Measurements from ENCODE around the gene SMCP.
A peak's percentile ranks its signal among the peaks of the same experiment; 100 is the strongest.

SMCP gene, protein sequence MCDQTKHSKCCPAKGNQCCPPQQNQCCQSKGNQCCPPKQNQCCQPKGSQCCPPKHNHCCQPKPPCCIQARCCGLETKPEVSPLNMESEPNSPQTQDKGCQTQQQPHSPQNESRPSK
- total RNA-seq, result 0 reads per million in 2 experiments

DNA sequence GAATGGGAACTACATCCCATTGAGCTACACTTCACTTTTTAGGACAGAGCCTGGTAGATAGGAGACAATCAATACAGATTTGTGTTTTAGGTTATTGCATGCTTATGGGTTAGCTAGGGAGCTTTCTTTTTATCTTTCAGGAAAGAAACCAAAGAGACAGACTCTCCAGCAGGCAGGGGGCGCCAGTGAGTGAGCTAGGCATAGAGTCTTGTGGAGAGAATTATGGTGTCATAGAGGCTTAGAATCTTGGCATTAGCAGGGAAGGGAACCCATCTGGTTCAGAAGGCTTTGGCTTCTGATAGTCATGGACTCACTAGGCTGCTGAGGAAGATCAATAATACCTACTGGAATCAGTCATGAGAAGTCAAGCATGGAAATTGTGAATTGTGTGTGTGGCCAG is at the start of gene SMCP:
SMCP (plus strand) TSS at position 281 of the 400 bp plus-strand sequence. CDS start 6,101 bp downstream, outside the sequence.
- DNase-seq (ENCODE audit: low read depth), result no peak

DNA sequence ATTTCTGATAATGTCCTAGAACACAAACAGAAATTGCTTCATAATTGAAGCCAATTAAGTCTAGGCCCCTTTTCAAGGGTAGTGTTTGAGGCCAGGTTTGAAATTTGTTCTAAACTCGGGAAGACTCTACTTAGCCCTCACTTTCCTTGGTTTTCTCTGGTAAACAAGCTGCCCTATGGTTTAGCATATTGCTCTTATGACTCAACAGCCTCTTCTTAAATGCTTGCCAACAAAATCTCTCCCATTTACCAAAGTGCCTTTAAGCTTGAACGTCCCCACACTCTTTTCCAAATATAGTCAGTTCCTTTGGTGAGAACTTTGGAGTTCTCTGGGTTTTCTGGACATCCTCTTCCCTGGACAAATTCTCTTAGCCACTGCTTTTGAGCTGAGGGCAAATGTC is 41.3 kb upstream of the SMCP start:
- DNase-seq (ENCODE audit: low read depth), result no peak

DNA sequence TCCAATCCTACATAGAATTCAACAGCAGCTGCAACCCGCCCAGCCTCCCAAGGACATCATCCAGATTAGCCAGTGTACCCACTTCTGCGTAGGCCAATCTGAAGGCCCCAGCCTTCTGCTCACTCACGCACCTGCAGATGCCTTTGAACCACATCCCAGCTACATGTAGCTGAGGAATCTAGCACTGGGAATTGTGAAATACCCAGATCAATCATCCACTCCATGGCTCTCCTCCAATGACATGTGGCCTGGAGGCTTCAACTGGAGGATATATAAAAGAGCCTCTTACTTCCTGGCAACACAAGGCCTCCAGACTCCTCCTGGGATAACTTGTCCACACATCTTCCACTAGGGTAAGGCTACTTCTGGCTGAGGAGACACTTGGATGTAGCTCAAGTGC is 35.6 kb upstream of the SMCP start, which contains the start of gene LCE6A:
LCE6A (plus strand) TSS at position 301 of the 400 bp plus-strand sequence. CDS start 665 bp downstream, outside the sequence.
- DNase-seq (ENCODE audit: low read depth), result no peak

DNA sequence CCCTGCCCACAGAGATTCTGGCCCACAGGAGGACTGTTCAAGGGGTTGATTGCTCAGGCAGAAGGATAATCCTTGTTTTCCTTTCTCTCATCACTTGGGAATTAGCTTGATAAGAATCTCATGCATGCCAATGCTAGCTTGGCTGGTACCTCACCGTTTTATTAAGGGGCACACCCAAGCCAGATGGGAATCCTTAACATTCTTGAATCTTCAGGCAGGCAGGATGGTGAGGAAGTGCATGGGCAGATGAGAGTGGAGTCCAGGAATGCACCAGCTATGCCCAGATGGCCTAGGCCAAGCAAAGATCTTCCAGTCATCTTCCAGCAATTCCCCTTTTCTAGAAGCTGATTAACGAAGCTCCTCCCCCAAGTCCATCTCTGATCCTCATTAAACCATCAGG is 22.5 kb upstream of the SMCP start:
- DNase-seq (ENCODE audit: low read depth), result no peak

DNA sequence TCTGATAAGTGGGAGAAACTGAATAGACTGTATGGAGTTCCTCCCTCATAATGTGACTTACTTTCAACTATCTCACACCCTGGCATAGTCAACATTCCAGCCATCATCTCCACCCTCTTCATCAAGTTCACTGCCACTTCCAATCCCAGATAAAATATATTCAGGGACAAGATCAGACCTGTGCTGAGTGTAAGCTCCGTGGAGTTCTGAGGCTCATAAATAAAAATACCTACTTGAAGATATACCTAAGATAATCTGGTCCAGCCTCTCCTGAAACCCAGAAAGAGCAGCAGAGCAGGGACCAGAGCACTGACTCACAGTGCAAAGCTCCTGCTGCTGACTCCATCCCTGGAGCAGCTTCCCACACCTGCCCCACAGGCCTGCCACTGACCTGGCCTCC is 20.1 kb upstream of the SMCP start:
- no peak for DNase-seq (ENCODE audit: low read depth)

DNA sequence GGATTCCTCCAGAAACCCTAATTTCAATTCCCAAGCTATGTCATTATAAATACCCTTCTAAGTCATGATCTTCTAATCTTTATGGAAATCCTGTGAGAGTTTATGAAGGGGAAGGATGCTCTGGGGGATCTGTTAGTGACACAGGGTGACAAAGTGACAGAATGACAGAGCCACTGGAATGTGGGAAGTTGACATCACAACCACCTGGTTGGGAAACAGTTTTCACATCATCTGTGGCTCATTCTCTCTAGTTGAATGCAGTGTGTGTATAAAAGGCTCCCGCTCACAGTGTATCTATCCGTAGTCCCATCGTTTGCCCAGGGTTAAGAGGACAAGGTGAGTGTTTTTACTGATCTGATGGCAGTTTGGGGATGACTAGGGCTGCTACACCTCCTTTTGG is 18.4 kb upstream of the SMCP start, which contains the start of gene LCE7A:
LCE7A (plus strand) TSS at position 301 of the 400 bp plus-strand sequence. CDS start 702 bp downstream, outside the sequence.
- no peak for DNase-seq (ENCODE audit: low read depth)

DNA sequence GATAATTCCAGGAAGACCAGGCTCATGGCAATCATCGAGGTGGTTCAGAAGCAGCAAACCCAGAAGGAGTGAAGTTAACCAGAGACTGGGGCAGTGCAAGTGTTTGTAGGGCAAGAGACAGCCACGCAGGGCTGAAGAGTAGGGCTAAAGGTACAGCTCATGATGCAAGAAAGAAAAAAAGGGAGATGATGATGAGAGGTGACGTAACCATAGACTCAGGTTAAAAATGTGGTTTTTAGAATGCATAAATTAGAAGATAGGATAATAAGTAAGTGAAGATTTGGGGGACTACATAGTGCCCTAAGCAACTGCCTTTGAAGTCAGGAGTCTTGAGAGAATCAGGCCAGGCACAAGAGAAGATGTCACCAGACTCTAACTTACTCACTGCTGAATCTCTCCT is 18.0 kb upstream of the SMCP start:
- DNase-seq (ENCODE audit: low read depth), result no peak

DNA sequence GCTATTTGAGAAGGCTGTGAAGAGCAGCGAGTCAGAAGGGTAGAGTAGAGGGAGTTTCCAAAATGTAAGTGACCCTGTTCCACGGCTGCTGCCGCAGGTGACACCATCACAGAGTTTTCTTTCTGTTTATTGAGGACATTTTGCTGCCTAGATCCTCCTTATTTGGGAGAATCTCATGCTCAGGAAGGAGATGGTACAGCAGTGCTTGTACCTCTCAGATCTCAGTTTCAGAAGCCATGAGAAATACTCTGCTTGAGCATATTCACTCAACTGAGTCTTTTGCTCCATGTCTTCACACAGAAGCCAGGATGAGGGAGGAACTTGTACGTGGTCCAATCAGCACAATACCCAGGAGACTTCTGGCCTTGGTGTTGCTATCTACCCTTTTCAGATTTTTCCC is 16.7 kb upstream of the SMCP start:
- no peak for DNase-seq (ENCODE audit: low read depth)

DNA sequence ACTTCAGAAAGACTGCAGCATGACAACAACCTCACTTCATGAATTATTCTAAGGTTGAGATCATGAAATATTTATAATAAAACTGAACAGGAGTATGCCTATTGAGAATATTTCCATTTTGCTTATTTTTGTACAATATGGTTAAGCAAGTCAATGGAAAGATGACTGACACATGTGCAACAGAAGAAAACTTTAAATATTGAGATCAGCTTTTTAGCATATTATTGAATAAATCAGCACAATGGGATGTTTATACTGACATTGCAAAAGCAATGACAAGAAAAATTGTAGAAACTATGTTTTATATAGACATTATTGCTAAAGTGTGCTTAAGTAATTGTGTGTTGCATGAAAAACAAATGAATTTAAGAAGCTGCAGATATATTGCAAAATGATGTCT is 13.7 kb upstream of the SMCP start:
- DNase-seq (ENCODE audit: low read depth), result no peak

DNA sequence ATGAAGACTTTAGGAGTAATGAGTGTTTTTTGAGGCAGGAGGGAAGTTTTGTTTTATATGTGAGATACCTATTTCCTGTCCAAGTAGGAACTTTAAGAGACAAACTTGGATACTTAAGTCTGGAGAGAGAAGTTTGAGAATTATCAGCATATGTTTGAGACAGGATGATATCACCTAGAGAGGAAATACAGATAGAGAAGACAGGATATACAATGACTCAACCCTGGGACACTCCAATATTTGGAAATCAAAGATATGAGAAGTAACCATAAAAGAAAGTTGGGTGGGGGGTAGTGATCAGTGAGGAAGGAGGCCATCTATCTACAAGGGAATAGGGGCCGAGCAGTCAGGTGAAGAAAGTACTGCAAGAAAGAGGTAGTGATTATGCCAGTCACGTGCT is 11.8 kb upstream of the SMCP start:
- no peak for DNase-seq (ENCODE audit: low read depth)

DNA sequence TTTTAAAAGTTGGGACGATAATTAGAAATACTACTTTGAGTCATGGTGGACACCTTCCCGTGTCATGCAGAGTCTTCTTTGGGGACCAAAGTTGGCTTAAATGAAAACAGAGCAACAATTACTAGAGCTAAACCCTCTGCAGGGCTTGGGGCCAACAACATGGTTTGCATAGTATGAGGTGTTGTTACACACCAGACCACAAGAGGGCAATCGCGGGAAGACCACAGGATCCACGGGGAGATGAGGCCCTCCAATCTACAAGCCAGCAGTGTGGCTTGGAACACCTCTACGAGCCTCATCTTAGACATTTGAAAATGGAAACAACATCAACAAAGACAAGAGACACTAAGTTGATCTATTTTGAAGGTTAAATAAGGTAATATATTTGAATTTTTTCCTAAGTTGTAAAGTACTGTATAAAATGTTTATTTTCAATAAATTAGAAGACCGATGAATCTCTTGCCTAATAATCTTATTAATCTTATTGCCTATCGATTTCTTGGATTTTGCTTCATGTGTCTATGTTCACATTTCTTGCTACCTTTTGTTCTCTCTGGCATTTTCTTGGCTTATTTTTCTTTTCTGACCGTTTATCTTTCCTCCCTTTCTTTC is 8.2 kb upstream of the SMCP start:
- peak; percentile 14 for DNase-seq (ENCODE audit: low read depth)

DNA sequence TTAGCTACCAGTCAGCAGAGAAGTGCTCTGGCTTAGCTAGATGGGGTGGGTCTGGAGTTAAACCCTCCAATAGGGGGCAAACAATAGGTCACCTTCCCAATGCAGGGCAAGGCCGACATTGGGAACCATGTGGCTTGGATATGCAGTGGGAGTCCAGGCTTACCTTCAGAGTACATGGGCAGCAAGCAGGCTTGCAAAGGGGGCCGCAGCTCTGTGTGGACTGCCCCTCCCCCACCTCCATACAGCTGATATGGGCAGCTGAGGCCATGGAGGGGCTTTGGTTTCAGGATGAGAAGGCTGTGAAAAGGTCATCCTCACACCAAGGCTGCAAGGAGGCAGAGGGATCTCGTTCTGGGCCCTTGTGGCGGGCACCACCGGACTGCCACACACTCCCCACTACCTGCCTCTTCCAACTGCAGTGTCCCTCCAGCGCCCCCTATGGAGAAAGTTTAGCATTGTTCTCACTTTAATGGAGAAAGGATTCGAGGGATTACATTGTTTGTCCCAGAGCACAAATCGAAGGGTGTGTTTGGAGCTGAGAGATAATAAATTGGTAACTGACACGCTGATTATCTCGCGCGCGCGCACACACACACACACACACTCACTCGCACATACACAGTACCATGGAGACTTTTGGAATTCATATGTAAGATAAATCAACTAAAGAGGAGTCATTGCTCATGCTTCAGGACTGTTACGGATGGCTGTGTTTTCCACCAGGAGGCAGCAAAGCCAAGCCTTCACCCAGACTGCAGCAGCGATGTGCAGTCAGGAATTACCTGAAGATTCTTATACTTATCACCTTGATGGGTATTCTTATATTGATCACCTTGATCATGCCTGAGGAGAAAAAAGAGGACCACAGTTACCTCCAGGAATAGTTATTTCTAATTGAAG is 7.0 kb upstream of the SMCP start:
- DNase-seq (ENCODE audit: low read depth), result no peak

DNA sequence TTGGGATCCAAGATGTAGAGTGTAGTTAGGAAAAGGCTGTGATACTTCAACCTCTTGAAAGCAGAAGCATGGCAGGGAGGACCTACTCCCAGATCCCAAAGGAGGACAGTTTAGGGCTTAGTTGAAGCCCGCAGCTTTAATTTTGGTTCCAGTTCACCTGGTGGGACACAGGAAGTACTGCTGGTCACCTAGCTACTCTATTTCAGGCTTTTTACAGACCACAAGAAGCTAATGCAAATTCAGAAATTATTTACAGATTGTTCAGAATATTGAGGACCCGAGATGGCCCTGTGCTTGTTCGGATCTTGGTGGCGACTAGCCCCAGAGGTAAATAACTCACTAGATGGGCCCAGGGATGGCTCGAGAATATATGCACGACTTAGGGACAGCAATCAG is 6.4 kb upstream of the SMCP start:
- no peak for DNase-seq (ENCODE audit: low read depth)

DNA sequence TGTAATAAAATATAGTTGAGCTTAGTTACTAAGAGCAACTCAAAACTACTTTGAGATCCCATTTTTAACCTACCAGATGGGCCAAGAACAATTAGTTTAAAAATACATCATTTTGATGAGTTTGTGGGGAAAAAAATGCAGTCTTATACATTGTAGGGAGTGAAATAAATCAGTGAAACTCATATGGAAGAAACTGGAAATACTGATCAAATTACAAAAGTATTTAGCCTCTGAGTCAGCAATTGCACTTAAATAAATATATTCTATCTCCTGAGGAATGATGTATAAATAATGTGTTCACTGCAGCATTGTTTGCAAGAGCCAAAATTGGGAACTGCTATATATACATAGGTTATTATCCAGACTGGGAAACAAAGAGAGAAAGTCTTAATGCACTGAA is 4.6 kb upstream of the SMCP start:
- no peak for DNase-seq (ENCODE audit: low read depth)

DNA sequence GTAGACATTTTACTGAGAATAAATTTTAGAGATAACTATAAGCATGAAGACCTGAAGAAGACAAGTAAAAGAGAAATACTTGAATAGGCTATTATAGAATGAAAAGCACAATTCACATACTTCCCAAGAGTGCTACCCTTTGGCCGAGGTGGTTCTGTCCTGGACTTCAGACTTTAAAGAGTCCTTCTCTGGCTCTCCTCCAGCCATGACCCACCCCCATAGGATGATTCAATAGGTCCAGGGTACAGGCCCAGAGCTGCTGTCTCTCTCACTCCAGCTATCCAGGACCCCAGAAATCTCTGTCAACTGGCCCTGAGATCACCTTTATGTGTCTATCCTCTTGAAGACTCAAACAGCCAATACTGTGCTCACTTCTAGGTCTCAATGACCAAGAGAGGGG is 1.3 kb upstream of the SMCP start:
- no peak for DNase-seq (ENCODE audit: low read depth)

DNA sequence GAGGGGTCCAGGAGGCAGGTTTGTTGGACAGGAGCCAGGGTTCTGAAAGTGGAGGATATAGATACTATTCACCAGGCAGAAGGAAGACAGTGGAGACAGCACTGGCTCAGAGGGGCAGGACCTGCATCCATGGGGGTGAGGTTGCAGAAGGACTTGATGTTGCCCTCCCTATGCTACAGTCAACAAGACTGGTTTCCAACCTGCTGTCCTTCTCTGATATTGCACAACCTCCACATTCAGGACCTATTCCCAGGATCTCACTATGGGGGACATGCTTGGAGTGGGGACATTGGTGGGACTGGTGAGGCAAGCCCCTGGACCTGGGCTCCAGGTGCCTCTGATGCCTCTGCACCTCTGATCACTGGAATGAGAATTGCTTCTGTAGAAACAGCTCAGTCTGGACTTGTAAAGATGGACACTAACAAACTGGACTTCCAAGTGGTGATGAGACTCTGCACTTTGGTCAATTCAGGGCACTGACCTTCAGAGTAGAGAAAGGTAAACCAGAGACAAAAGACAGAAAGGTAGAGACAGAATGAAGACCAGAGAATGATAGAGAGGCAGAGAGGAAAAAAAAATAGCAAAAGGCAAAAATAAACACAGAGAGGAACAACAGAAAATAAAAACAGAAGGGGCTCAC is 1.6 kb downstream of the SMCP start:
- no peak for DNase-seq (ENCODE audit: low read depth)

DNA sequence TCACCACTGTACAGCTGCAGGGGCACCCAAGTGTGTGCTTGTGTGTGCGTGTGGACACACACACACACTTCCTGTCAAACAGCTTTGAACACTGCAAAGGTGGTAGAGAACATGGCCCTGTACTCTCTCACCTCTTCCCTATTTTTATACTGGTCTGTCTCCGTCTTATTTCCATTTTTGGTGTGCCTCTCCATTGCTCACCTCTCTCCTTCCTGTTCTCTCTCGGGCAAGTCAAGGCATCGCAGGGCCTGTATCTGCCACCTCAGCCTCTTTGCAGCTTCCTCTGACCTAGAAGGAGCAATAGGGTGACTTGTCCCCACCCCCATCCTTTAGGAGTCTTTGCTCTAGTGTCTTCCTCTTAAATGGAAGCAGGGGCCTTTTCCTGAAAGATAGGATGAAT is 2.2 kb downstream of the SMCP start:
- no peak for DNase-seq (ENCODE audit: low read depth)

DNA sequence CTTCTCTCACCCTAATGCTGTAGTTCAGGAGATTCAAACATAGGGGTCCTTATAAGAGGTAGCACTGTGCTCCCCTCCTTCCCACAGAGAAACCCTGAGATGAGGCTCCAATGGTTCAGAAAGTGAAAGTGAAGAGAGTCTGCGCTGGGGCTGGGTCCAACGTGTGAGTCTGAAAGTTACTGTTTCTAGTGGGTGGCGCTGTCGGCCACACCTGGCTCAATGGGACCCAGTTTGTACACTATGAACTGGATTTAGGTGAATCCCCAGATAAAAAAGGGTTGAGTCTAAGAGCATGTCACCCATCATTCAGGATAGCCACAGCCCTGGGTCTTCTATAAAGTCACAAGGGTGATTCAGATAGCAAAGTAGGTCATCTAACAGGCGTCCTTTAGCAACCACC is 2.8 kb downstream of the SMCP start:
- no peak for DNase-seq (ENCODE audit: low read depth)

DNA sequence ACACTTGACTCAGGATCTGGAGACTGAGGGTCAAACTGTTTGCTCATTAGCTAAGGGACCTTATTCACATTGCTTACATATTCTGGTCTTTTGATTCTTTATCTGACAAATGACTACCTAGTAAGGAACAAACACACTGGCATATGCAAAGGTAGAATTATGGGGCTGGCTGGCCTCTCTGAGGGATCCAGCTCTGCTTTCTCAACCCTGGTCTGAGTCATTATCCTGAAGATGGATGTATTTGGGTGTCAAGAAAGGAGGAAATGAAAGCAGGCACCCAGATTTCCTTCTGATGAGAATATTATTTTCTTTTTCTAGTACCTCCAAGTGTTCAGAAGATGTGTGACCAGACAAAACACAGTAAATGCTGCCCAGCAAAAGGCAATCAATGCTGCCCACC is 6.0 kb downstream of the SMCP start:
- DNase-seq (ENCODE audit: low read depth), result no peak

DNA sequence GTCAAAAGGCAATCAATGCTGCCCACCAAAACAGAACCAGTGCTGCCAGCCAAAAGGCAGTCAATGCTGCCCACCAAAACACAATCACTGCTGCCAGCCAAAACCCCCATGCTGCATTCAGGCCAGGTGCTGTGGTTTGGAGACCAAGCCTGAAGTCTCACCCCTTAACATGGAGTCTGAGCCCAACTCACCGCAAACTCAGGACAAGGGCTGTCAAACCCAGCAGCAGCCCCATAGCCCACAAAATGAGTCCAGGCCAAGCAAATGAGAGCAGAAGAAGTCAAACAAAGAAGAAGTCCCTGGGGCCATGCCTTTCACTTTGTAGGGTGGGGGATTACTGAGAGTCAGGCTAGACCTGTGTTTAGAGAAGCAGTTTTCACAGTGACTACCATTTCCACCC is 6.4 kb downstream of the SMCP start:
- no peak for DNase-seq (ENCODE audit: low read depth)

DNA sequence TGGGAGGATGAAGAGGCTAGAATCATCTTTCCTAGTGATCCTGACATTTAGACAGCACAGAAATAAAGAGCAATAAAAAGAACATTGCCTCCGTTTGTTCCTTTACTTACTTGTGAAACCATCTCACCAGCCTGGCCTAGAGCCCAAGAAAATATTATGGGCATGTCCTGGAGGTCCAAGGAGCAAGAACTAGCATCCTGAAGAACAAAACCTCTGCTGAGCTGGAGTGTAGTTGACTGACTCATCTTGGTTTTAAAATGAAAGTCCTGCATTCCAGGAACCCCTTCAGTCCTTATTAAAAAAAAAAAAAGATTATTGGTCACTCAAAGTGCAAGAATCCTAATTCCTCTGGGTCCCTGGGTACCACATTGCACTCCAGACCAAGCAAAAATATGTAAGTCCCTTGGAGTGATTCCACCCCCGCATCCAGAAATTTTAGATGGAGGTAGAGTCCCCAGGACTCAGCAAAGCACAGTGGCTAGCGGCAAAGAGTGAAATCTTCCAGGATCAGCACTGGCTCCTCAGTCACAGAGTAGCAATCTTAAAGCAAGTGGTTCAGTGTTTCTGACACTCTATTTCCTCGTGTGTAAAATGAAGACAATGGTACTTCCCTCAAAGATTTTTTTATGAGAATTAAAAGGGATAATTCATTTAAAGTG is 7.0 kb downstream of the SMCP start:
- no peak for DNase-seq (ENCODE audit: low read depth)

DNA sequence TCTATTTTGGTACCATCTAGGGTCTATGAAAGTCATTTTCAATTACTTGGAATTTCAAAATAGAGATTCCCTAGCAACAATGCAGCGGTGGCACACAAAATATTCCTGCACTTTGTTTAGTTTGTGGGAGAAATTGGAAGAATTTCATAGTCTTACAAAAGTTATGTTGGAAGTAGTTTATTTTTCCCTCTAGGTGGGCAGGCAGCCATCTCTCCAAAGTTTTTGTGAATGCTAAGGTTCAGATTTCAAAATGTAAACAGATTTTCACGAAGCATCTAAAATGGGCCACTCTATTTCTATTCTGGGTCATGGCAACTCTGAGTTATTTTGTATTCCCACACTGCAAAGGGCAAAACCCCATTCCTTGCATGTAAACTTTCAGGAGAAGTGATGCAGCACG is 8.0 kb downstream of the SMCP start:
- DNase-seq (ENCODE audit: low read depth), result no peak

Data from T follicular helper cell (primary cell).